ENCODE measurements around the gene CASKIN1.

The CASKIN1 gene

DNA sequence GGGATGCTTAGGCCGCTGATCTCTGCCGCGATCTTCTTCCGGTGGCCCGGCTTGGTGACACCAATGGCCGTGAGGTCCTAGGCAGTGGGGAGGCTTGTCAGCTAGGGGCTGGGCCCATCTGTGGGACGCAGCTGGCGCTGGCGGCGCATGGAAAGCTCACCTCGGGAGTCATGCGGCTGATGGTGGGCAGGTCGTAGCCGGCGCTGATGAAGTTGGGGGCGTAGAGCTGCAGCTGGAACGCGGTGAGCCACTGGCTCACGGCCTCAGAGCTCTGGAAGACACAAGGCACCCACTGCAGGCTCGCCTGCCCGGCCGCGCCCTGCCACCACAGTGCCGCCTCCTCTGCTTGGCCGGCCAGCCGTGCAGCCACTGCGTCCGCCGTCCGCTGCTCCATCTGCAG lies 12.7 kb downstream of the CASKIN1 start:
- no peaks in the 10 kb centered on the region for H3K9me2 ChIP-seq (replicated peaks; ENCODE audit: insufficient read depth, low read length)
- H2AFZ ChIP-seq (ENCODE audit: low read depth, low read length, severe bottlenecking) = no peak overlapping the region
- no peak overlapping the region for H3K9ac ChIP-seq (ENCODE audit: low read length)
- no peaks in the 10 kb centered on the region for H3K36me3 ChIP-seq (ENCODE audit: low read length)
- H3K4me2 ChIP-seq (ENCODE audit: low read depth, low read length, poor library complexity, severe bottlenecking) = no peak overlapping the region
- TF ChIP-seq CTCF (IDR thresholded peaks at IDR 0.05; ENCODE audit: insufficient read depth, low read length, poor library complexity, severe bottlenecking) = no peak
- no peak for TF ChIP-seq EZH2phosphoT487 (conservative IDR thresholded peaks at IDR 0.05; ENCODE audit: low read length)
- no peaks in the 10 kb centered on the region for H3F3A ChIP-seq (ENCODE audit: insufficient read depth)
- H4K20me1 ChIP-seq (ENCODE audit: low read depth, low read length) = no peaks in the 10 kb centered on the region; the same call in 1 of the 2 replicates
- H3K79me2 ChIP-seq (ENCODE audit: insufficient read depth, low read length) = no peaks in the 10 kb centered on the region
- H3K4me3 ChIP-seq (ENCODE audit: insufficient read depth, low read length, poor library complexity, severe bottlenecking) = no peak overlapping the region
- no peaks in the 10 kb centered on the region for H3K27me3 ChIP-seq (ENCODE audit: low read length)
- no peak overlapping the region for H3K27ac ChIP-seq (ENCODE audit: low read depth, low read length)
- H3K9me3 ChIP-seq (ENCODE audit: insufficient read depth, low read length) = no peaks in the 10 kb centered on the region

- Histone ChIP-seq H4K20me1 (ENCODE audit: low read depth, low read length) (no peaks in the 10 kb centered on the region; the same call in 1 of the 2 replicates), H3K27me3 (ENCODE audit: low read length) (no peaks in the 10 kb centered on the region), H3K9me3 (ENCODE audit: insufficient read depth, low read length) (no peaks in the 10 kb centered on the region), H3K4me2 (ENCODE audit: low read depth, low read length, poor library complexity, severe bottlenecking) (no peak overlapping the region), H2AFZ (ENCODE audit: low read depth, low read length, severe bottlenecking) (no peak overlapping the region), H3K4me3 (ENCODE audit: insufficient read depth, low read length, poor library complexity, severe bottlenecking) (no peak overlapping the region), H3F3A (ENCODE audit: insufficient read depth) (no peaks in the 10 kb centered on the region), H3K9me2 (replicated peaks; ENCODE audit: insufficient read depth, low read length) (no peaks in the 10 kb centered on the region), H3K9ac (ENCODE audit: low read length) (no peak overlapping the region), H3K36me3 (ENCODE audit: low read length) (no peaks in the 10 kb centered on the region), H3K79me2 (ENCODE audit: insufficient read depth, low read length) (no peaks in the 10 kb centered on the region), H3K27ac (ENCODE audit: low read depth, low read length) (no peak overlapping the region)
- no peak for TF ChIP-seq EZH2phosphoT487 (conservative IDR thresholded peaks at IDR 0.05; ENCODE audit: low read length)
- TF ChIP-seq CTCF (IDR thresholded peaks at IDR 0.05; ENCODE audit: insufficient read depth, low read length, poor library complexity, severe bottlenecking) = no peak
These were observed 14.5 kb downstream of the CASKIN1 start for GRCh38 chr16:2181952-2182351.

DNA sequence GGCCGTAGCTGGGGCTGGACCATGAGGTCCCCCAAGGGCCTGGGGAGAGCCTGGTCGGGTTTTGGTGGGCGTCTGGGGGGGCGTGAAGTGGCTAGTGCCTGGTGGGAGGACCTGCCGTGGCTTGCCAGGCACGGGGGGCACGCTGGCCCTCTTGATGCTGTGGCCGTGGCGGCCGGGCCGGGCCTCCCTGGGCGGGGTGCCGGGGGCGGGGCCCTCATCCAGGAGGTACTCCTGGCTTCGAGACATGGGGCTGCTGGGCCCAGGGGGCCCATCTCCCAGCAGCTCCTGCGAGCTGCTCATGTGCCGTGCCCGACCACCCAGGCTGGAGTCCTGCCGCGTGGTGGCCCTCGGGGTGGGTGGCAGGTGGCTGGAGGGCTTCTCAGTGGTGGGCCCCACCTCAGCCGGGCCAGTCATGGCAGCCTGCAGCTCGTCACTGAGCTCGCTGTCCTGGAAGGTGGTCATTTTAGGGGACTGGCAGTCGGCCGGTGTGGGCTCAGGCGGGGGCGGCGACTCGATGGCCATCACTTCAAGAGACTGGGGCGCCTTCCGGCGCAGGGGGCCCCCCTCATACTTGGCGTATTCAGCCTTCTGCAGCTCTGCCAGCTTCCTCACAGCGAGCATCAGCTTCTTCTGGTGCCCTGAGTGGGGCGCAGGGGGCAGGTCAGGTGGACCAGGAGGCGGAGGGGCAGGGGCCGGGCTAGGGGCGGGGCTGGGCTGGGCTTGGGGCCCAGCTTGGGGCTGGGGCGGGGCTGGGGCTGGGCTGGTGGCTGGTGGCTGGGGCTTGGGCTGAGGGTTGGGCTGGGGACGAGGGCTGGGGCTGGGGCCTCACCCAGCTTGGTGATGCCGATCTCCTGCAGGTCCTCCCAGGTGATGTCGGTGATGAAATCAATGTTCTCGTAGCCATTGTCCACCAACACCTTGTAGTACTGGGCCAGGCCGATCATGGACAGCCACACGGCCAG lies 15.2 kb downstream of the CASKIN1 start:
- no peaks in the 10 kb centered on the region for H3F3A ChIP-seq (ENCODE audit: insufficient read depth)
- TF ChIP-seq CTCF (IDR thresholded peaks at IDR 0.05; ENCODE audit: insufficient read depth, low read length, poor library complexity, severe bottlenecking) (no peak), EZH2phosphoT487 (conservative IDR thresholded peaks at IDR 0.05; ENCODE audit: low read length) (no peak)
- no peak overlapping the region for H3K4me3 ChIP-seq (ENCODE audit: insufficient read depth, low read length, poor library complexity, severe bottlenecking)
- H3K9ac ChIP-seq (ENCODE audit: low read length) = no peak overlapping the region
- H3K9me3 ChIP-seq (ENCODE audit: insufficient read depth, low read length) = no peaks in the 10 kb centered on the region
- no peak overlapping the region for H3K27ac ChIP-seq (ENCODE audit: low read depth, low read length)
- no peaks in the 10 kb centered on the region for H3K79me2 ChIP-seq (ENCODE audit: insufficient read depth, low read length)
- H4K20me1 ChIP-seq (ENCODE audit: low read depth, low read length) = no peaks in the 10 kb centered on the region; the same call in 1 of the 2 replicates
- no peaks in the 10 kb centered on the region for H3K27me3 ChIP-seq (ENCODE audit: low read length)
- no peak overlapping the region for H2AFZ ChIP-seq (ENCODE audit: low read depth, low read length, severe bottlenecking)
- no peaks in the 10 kb centered on the region for H3K36me3 ChIP-seq (ENCODE audit: low read length)
- no peaks in the 10 kb centered on the region for H3K9me2 ChIP-seq (replicated peaks; ENCODE audit: insufficient read depth, low read length)
- H3K4me2 ChIP-seq (ENCODE audit: low read depth, low read length, poor library complexity, severe bottlenecking) = no peak overlapping the region
